ENCODE results near the gene ZIC3. TPM values are rescaled to one million over a fixed set of nuclear protein-coding genes. Genes with fewer than 3 reads are reported as not detected.

Gene ZIC3
- total RNA-seq, 5 donors from 2014 or later (not counting 1 experiment from before 2014, with no cell fraction given), result not detected

- Mint-ChIP-seq H3K36me3 (no peaks in the 10 kb centered on the region), H3K9me3 (no peaks in the 10 kb centered on the region), H3K27ac (no peak overlapping the region), H3K4me3 (no peak overlapping the region), H3K27me3 (peaks cover 50 to 65% of the 10 kb centered on the region in 2 donors), H3K4me1 (peaks cover 0 to 5% (median 2%) of the 10 kb centered on the region in 3 donors)
- DNase-seq, result no peak
- 13% methylated on average over 24 of the region's 67 CpGs for WGBS (ENCODE audit: insufficient coverage)
- peaks cover 16 to 26% of the 10 kb centered on the region in 2 experiments for H3K27me3 ChIP-seq (replicated peaks in 1 of 2; ENCODE audit: control insufficient read depth in 2 of 2, extremely low read depth in 1 of 2, insufficient read depth in 2 of 2, low read length in 1 of 2)
- no peak overlapping the region for H3K4me3 ChIP-seq (ENCODE audit: control insufficient read depth in 1 of 2, extremely low read depth in 1 of 2, low read length in 1 of 2)
- ATAC-seq (replicated peaks in 1 of 4), result no peak
- H3K4me1 ChIP-seq (ENCODE audit: control insufficient read depth in 1 of 2, extremely low read depth in 1 of 2, insufficient read depth in 2 of 2, low read length in 2 of 2), result peaks cover 0 to 2% of the 10 kb centered on the region in 2 experiments
- H3K9me3 ChIP-seq, result no peaks in the 10 kb centered on the region
- no peaks in the 10 kb centered on the region for H3K36me3 ChIP-seq (ENCODE audit: control insufficient read depth in 2 of 2, extremely low read depth in 1 of 2, insufficient read depth in 1 of 2, low read length in 1 of 2)
- CTCF ChIA-PET, result no interaction called here
- POLR2A ChIA-PET, result no interaction called here
- H3K27ac ChIP-seq (ENCODE audit: low read length), result no peak overlapping the region
These were observed 8.3 kb downstream of the ZIC3 start for GRCh38 chrX:137574102-137574783.

GRCh38 chrX:137574784-137575293, 8.9 kb downstream of the ZIC3 start:
- Mint-ChIP-seq H3K9me3 (no peaks in the 10 kb centered on the region), H3K27me3 (peaks cover 47 to 62% of the 10 kb centered on the region in 2 donors), H3K27ac (no peak overlapping the region)

GRCh38 chrX:137575596-137576255, 9.8 kb downstream of the ZIC3 start:
- Histone ChIP-seq H3K27ac (ENCODE audit: low read length) (no peak overlapping the region), H3K36me3 (ENCODE audit: control insufficient read depth in 2 of 2, extremely low read depth in 1 of 2, insufficient read depth in 1 of 2, low read length in 1 of 2) (no peaks in the 10 kb centered on the region), H3K9me3 (no peaks in the 10 kb centered on the region), H3K4me1 (ENCODE audit: control insufficient read depth in 1 of 2, extremely low read depth in 1 of 2, insufficient read depth in 2 of 2, low read length in 2 of 2) (no peaks in the 10 kb centered on the region), H3K27me3 (replicated peaks in 1 of 2; ENCODE audit: control insufficient read depth in 2 of 2, extremely low read depth in 1 of 2, insufficient read depth in 2 of 2, low read length in 1 of 2) (peaks cover 12 to 24% of the 10 kb centered on the region in 2 experiments), H3K4me3 (ENCODE audit: control insufficient read depth in 1 of 2, extremely low read depth in 1 of 2, low read length in 1 of 2) (no peak overlapping the region)
- Mint-ChIP-seq H3K27ac (no peak overlapping the region), H3K36me3 (no peaks in the 10 kb centered on the region), H3K27me3 (peaks cover 40 to 53% of the 10 kb centered on the region in 2 donors), H3K9me3 (no peaks in the 10 kb centered on the region), H3K4me1 (no peaks in the 10 kb centered on the region), H3K4me3 (no peak overlapping the region)
- ATAC-seq (replicated peaks in 1 of 4), result no peak
- ChIA-PET CTCF (no interaction called here), POLR2A (no interaction called here)
- DNase-seq, result no peak
- WGBS (ENCODE audit: insufficient coverage), result 0% methylated on average over 1 of the region's 13 CpGs

More at GRCh38 chrX:137574784-137575293, 8.9 kb downstream of the ZIC3 start:
- Histone ChIP-seq H3K27ac (ENCODE audit: low read length) (no peak overlapping the region), H3K9me3 (no peaks in the 10 kb centered on the region), H3K27me3 (replicated peaks in 1 of 2; ENCODE audit: control insufficient read depth in 2 of 2, extremely low read depth in 1 of 2, insufficient read depth in 2 of 2, low read length in 1 of 2) (peaks cover 12 to 24% of the 10 kb centered on the region in 2 experiments), H3K4me1 (ENCODE audit: control insufficient read depth in 1 of 2, extremely low read depth in 1 of 2, insufficient read depth in 2 of 2, low read length in 2 of 2) (no peaks in the 10 kb centered on the region), H3K36me3 (ENCODE audit: control insufficient read depth in 2 of 2, extremely low read depth in 1 of 2, insufficient read depth in 1 of 2, low read length in 1 of 2) (no peaks in the 10 kb centered on the region), H3K4me3 (ENCODE audit: control insufficient read depth in 1 of 2, extremely low read depth in 1 of 2, low read length in 1 of 2) (no peak overlapping the region)
- ChIA-PET CTCF (no interaction called here), POLR2A (no interaction called here)
- DNase-seq (no peak), ATAC-seq (replicated peaks in 1 of 4) (no peak)
- Mint-ChIP-seq H3K4me1 (peaks cover 0 to 2% (median under 1%) of the 10 kb centered on the region in 3 donors), H3K4me3 (no peak overlapping the region), H3K36me3 (no peaks in the 10 kb centered on the region)
- WGBS (ENCODE audit: insufficient coverage), result 25% methylated on average over 4 of the region's 29 CpGs

GRCh38 chrX:137587151-137587550, 21.2 kb downstream of the ZIC3 start:
- DNase-seq (no peak), ATAC-seq (replicated peaks in 1 of 4) (no peak)
- H3K27me3 ChIP-seq (replicated peaks in 1 of 2; ENCODE audit: control insufficient read depth in 2 of 2, extremely low read depth in 1 of 2, insufficient read depth in 2 of 2, low read length in 1 of 2), result no peaks in the 10 kb centered on the region
- no CpG with 5 or more reads among the region's 2 CpGs for WGBS (ENCODE audit: insufficient coverage)
- H3K27ac ChIP-seq (ENCODE audit: low read length), result no peak overlapping the region
- Mint-ChIP-seq H3K27ac (no peak overlapping the region), H3K36me3 (no peaks in the 10 kb centered on the region), H3K4me1 (no peaks in the 10 kb centered on the region), H3K27me3 (peaks cover 17 to 43% of the 10 kb centered on the region in 2 donors), H3K9me3 (no peaks in the 10 kb centered on the region), H3K4me3 (no peak overlapping the region)
- H3K36me3 ChIP-seq (ENCODE audit: control insufficient read depth in 2 of 2, extremely low read depth in 1 of 2, insufficient read depth in 1 of 2, low read length in 1 of 2), result no peaks in the 10 kb centered on the region
- ChIA-PET CTCF (no interaction called here), POLR2A (no interaction called here)
- no peaks in the 10 kb centered on the region for H3K9me3 ChIP-seq
- H3K4me3 ChIP-seq (ENCODE audit: control insufficient read depth in 1 of 2, extremely low read depth in 1 of 2, low read length in 1 of 2), result no peak overlapping the region
- H3K4me1 ChIP-seq (ENCODE audit: control insufficient read depth in 1 of 2, extremely low read depth in 1 of 2, insufficient read depth in 2 of 2, low read length in 2 of 2), result no peaks in the 10 kb centered on the region

GRCh38 chrX:137600769-137601168, 34.8 kb downstream of the ZIC3 start:
- Histone ChIP-seq H3K27me3 (replicated peaks in 1 of 2; ENCODE audit: control insufficient read depth in 2 of 2, extremely low read depth in 1 of 2, insufficient read depth in 2 of 2, low read length in 1 of 2) (peaks cover 0 to 5% of the 10 kb centered on the region in 2 experiments), H3K4me3 (ENCODE audit: control insufficient read depth in 1 of 2, extremely low read depth in 1 of 2, low read length in 1 of 2) (no peak overlapping the region), H3K27ac (ENCODE audit: low read length) (no peak overlapping the region), H3K4me1 (ENCODE audit: control insufficient read depth in 1 of 2, extremely low read depth in 1 of 2, insufficient read depth in 2 of 2, low read length in 2 of 2) (no peaks in the 10 kb centered on the region), H3K36me3 (ENCODE audit: control insufficient read depth in 2 of 2, extremely low read depth in 1 of 2, insufficient read depth in 1 of 2, low read length in 1 of 2) (no peaks in the 10 kb centered on the region), H3K9me3 (no peaks in the 10 kb centered on the region)
- no peaks in the 10 kb centered on the region for H3K36me3 Mint-ChIP-seq
- no peaks in the 10 kb centered on the region for H3K4me1 Mint-ChIP-seq
- H3K27me3 Mint-ChIP-seq, result peaks cover 4 to 25% of the 10 kb centered on the region in 2 donors
- DNase-seq (no peak), ATAC-seq (replicated peaks in 1 of 4) (no peak)
- CTCF ChIA-PET, result no interaction called here
- no peaks in the 10 kb centered on the region for H3K9me3 Mint-ChIP-seq
- POLR2A ChIA-PET, result no interaction called here
- H3K27ac Mint-ChIP-seq, result no peak overlapping the region
- no peak overlapping the region for H3K4me3 Mint-ChIP-seq
- WGBS (ENCODE audit: insufficient coverage), result no CpG with 5 or more reads among the region's 3 CpGs

Measured in T-cell (primary cell).